ENCODE measurements around the gene CHCHD10.

The CHCHD10 gene

DNA sequence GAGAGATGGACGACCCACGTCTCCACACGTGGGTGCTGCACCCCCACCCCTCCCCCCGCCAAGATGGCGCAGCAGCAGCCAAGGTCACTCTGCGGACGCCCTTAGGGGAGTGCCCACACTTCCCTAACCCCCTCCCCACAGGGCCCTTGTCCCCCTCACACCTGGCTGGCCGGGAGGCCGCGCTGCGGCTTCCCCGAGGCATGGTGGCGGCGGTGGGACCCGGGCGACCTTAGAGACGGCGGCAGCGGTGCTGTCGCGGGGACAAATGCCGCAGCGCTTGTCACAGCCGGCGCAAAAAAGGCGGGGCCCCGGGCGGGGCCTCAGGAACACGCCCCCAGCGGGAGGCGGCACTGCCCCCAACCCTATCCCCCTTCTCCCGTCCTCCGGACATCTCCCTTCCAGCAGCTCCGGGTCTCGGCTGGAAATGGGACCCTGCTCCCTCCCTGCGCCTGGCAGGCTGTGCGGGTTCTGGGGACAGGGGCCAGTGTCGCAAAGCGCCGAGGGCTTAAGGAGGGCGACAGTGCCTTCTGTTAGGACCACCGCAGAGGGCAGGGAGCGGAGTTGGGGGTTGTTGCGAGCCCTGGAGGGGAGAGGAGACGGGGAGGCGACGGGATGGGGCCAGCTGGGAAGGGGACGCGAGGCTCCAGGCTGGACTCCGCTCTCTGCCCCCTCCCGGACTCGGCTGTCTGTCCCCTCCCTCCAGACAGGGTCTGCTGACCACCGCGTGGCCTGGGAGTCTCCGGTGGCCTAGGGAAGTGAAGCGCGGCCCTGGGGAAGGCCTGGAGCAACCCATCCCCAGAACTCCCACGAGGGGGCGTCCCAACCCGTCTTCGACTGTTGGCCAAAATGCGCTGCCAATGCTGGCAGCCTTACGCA, at the start of gene CHCHD10:
CHCHD10 (minus strand) TSS at position 300 of the 876 bp plus-strand sequence; CDS start at position 202, 98 bp downstream.
- Histone ChIP-seq H3K27me3 (ENCODE audit: insufficient read depth, low read length) (no peaks in the 10 kb centered on the region), H3K9me3 (ENCODE audit: low read length) (no peaks in the 10 kb centered on the region), H2AFZ (ENCODE audit: low read depth, low read length) (peak within 1 kb of the TSS; percentile 89), H3K4me1 (ENCODE audit: insufficient read depth, low read length) (peaks cover 19% of the 10 kb centered on the region), H3K36me3 (ENCODE audit: insufficient read depth, low read length) (peaks cover 10% of the 10 kb centered on the region), H3K4me3 (ENCODE audit: low read length) (peak within 1 kb of the TSS; percentile 58)

DNA sequence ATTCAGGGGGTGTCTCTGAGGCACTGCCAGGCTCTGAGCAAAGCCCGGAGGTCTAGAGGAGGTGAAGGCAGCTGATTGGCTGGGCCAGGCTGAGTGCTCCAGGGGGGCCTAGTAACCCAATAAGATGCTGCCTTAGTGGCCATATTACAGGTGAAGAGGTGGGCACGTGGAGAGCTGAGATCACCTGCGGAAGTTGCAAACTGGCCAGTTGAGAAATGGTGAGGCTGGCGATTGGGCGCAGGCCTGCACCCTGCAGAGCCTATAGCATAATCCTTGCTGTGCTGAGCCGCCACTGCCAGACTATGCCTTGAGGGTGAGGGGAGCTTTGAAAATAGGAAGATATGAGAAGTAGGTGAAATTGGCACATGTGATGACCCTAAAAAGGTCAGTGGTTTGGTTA, 49.4 kb upstream of the CHCHD10 start:
- Histone ChIP-seq H3K9me3 (ENCODE audit: low read length) (no peaks in the 10 kb centered on the region), H2AFZ (ENCODE audit: low read depth, low read length) (no peak overlapping the region), H3K27me3 (ENCODE audit: insufficient read depth, low read length) (no peaks in the 10 kb centered on the region), H3K36me3 (ENCODE audit: insufficient read depth, low read length) (peaks cover 84% of the 10 kb centered on the region), H3K4me3 (ENCODE audit: low read length) (no peak overlapping the region), H3K4me1 (ENCODE audit: insufficient read depth, low read length) (no peaks in the 10 kb centered on the region)

DNA sequence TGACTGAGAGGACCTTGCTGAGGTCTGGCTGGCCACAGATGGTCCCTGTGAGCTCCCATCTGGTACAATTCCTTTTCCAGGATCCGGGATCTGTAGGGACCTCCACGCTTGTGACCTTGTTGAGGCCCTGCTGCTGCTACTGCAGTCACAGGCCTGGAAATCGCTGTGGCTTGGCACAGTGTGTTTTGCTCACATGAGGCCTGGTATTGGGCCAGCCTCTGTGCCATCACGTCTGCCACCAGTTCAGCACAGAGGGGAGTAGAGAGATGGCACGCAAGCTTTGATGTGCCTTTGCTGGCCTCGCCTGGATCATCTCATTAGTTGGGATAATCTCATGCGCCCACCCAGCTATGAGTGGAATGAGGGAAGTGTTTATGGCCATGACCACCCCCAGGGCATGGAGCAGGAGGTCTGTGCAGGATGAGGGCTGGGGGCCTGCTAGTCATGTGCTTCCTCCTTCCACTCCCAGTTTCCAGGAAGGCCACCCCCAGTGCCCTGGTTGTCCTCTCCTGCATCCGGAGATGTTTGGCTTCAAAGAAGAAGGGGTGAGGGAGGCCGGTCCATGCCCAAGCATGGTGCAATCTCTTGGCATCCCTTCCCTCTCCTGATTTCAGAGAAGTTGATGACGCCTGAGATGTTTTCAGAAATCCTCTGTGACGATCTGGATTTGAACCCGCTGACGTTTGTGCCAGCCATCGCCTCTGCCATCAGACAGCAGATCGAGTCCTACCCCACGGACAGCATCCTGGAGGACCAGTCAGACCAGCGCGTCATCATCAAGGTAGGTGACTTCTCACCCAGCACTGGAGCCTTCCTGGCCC, 48.6 kb upstream of the CHCHD10 start:
- no peak overlapping the region for H3K4me3 ChIP-seq (ENCODE audit: low read length)
- no peaks in the 10 kb centered on the region for H3K4me1 ChIP-seq (ENCODE audit: insufficient read depth, low read length)
- no peak overlapping the region for H2AFZ ChIP-seq (ENCODE audit: low read depth, low read length)
- no peaks in the 10 kb centered on the region for H3K27me3 ChIP-seq (ENCODE audit: insufficient read depth, low read length)
- H3K9me3 ChIP-seq (ENCODE audit: low read length): no peaks in the 10 kb centered on the region
- peaks cover 85% of the 10 kb centered on the region for H3K36me3 ChIP-seq (ENCODE audit: insufficient read depth, low read length)

DNA sequence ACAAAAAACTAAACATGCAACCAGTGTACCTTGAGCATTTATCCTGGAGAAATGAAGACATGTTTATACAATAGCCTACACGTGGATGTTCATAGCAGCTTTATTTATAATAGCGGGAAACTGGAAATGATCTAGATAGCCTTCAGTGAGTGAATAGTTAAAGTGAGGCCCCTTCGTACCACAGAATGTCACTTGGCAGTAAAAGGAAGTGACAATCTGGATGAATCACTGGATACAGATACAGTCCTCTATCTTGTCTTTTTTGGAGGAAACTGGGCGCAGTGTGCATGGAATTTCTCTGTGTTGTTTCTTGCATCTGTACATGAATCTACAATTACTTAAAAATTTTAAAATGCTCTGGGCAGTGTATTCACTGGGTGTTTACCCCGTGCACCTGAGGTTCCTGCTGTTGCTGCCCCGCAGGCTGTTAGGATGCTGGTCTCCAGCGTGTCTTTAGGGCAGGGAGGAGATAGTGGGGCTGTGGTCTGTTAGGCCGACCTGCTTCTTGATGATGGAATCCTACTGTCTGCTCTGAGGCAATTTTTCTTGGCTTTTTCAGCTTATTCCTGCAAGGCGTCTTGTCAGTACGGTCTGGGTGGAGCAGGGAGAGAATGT, 47.9 kb upstream of the CHCHD10 start:
- Histone ChIP-seq H3K9me3 (ENCODE audit: low read length) (no peaks in the 10 kb centered on the region), H2AFZ (ENCODE audit: low read depth, low read length) (no peak overlapping the region), H3K27me3 (ENCODE audit: insufficient read depth, low read length) (no peaks in the 10 kb centered on the region), H3K4me3 (ENCODE audit: low read length) (no peak overlapping the region), H3K4me1 (ENCODE audit: insufficient read depth, low read length) (no peaks in the 10 kb centered on the region), H3K36me3 (ENCODE audit: insufficient read depth, low read length) (peaks cover 85% of the 10 kb centered on the region)

DNA sequence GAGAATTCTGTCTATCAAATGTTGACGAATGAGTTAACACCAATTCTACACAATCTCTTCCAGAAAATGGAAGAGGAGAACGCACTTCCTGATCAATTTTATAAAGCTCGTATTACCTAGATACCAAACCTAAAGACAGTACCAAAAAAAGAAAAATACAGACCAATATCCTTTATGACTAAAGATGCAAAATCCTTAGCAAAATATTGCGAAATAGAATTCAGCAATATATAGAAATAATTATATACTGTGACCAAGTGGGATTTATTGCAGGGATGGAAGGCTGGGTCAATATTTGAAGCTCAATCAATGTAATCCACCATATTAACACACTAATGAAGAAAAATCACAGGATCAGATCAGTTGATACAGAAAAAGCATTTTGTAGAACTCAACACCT, 44.6 kb upstream of the CHCHD10 start:
- Histone ChIP-seq H3K27me3 (ENCODE audit: insufficient read depth, low read length) (no peaks in the 10 kb centered on the region), H2AFZ (ENCODE audit: low read depth, low read length) (no peak overlapping the region), H3K9me3 (ENCODE audit: low read length) (no peaks in the 10 kb centered on the region), H3K4me1 (ENCODE audit: insufficient read depth, low read length) (no peaks in the 10 kb centered on the region), H3K4me3 (ENCODE audit: low read length) (no peak overlapping the region), H3K36me3 (ENCODE audit: insufficient read depth, low read length) (peaks cover 60% of the 10 kb centered on the region)

DNA sequence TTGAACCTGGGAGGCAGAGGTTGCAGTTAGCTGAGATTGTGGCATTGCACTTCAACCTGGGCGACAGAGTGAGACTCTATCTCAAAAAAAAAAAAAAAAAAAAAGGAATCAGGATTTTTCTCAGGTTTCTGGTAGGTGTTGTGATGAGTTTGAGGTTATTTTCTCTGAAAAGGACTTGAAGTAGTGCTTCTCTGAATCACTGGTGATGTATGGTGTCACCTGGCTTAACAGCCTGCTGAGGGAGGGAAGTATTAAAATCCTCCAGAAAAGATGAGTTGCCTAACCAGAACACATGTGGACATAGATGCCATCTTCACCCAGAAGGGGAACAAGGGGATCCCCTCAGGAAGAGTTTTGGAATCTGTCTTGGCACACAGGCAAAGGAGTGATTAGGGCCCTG, 39.1 kb upstream of the CHCHD10 start:
- no peaks in the 10 kb centered on the region for H3K27me3 ChIP-seq (ENCODE audit: insufficient read depth, low read length)
- no peaks in the 10 kb centered on the region for H3K9me3 ChIP-seq (ENCODE audit: low read length)
- H3K4me3 ChIP-seq (ENCODE audit: low read length): no peak overlapping the region
- peaks cover 66% of the 10 kb centered on the region for H3K36me3 ChIP-seq (ENCODE audit: insufficient read depth, low read length)
- H3K4me1 ChIP-seq (ENCODE audit: insufficient read depth, low read length): no peaks in the 10 kb centered on the region
- H2AFZ ChIP-seq (ENCODE audit: low read depth, low read length): no peak overlapping the region

DNA sequence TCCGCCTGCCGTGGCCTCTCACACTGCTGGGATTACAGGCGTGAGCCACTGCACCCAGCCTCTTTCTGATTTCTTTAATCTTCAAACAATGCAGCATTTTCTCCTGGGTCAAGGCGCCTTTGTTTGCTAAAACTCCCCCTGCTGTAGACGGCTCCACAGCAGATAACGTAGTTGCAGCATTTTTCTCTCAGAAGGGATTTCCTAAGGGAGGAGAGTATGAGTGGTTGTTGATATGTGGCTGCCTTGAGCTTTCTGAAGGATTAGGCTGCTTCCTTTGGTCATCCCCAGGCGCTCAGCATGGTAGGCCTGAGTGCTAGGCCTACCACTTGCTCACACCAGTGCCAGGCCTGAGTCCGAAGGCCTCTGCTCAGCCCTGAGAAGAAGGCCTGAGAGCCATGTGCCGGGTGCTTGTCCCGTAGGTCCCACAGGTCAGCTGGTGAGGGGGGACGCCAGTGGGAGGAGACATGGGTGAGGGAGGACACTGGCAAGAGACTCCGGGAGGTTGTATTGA, 37.1 kb upstream of the CHCHD10 start:
- Histone ChIP-seq H3K27me3 (ENCODE audit: insufficient read depth, low read length) (no peaks in the 10 kb centered on the region), H3K4me1 (ENCODE audit: insufficient read depth, low read length) (no peaks in the 10 kb centered on the region), H3K9me3 (ENCODE audit: low read length) (no peaks in the 10 kb centered on the region), H2AFZ (ENCODE audit: low read depth, low read length) (no peak overlapping the region), H3K36me3 (ENCODE audit: insufficient read depth, low read length) (peaks cover 71% of the 10 kb centered on the region), H3K4me3 (ENCODE audit: low read length) (no peak overlapping the region)

DNA sequence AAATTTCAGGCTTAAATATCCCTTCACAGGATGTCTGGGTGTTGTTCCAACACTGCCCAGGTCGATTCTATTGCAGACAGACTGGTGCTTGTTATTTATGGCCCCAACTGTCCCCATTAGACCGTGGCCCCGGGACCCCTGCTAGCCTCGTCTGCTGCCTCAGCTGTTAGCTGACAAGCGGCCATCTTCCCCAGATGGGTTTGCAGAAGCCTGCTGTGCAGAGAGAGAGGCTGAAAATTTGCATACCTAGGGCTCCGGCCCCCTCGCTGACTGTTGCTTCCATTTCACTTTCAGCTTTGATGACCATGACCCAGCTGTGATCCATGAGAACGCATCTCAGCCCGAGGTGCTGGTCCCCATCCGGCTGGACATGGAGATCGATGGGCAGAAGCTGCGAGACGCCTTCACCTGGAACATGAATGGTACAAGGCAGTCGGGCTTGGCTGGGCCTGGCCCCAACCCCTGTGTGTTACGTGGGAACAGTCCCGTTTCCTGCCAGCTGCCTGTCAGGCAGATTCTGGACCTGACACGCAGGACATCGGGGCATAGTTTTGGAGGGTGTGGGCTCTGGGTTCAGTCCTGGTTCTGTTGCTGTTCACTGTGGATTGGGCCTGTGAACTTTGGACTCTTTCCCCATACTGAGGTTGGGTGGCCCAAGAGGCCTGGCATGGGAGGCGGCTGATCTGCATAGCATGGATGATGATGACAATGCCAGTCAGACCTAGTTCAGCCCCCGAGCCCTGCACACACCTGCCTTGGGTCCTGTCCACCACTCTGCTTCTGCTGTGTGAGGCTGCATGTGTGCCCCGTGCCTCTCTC, 35.4 kb upstream of the CHCHD10 start:
- Histone ChIP-seq H3K36me3 (ENCODE audit: insufficient read depth, low read length) (peaks cover 77% of the 10 kb centered on the region), H3K4me1 (ENCODE audit: insufficient read depth, low read length) (no peaks in the 10 kb centered on the region), H3K27me3 (ENCODE audit: insufficient read depth, low read length) (no peaks in the 10 kb centered on the region), H3K9me3 (ENCODE audit: low read length) (no peaks in the 10 kb centered on the region), H2AFZ (ENCODE audit: low read depth, low read length) (no peak overlapping the region), H3K4me3 (ENCODE audit: low read length) (no peak overlapping the region)

DNA sequence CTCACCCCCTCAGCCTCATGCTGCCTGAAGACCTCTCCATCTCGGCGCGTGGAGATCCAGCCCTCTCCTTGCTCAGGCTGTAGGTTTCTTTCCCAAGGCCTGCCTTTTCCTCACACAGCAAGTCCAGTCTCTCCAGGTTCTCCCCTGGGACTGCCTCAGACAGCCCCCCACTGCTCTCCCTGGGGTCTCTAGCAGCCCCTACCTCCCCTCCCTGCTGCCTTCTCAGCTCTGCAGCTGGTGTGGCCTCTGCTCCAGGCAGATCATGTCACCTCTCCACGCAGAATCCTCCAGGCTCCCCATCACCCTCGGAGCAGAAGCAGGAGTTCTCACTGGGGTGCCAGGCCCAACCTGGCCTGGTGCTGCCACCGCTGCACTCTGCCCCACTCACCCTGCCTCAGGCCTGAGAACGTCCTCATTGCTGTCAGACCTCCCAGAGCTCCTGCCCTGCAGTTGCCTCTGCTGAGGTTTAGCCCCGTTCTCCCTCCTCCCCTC, 34.2 kb upstream of the CHCHD10 start:
- Histone ChIP-seq H3K36me3 (ENCODE audit: insufficient read depth, low read length) (peaks cover 80% of the 10 kb centered on the region), H3K4me1 (ENCODE audit: insufficient read depth, low read length) (no peaks in the 10 kb centered on the region), H3K9me3 (ENCODE audit: low read length) (no peaks in the 10 kb centered on the region), H3K27me3 (ENCODE audit: insufficient read depth, low read length) (no peaks in the 10 kb centered on the region), H3K4me3 (ENCODE audit: low read length) (no peak overlapping the region), H2AFZ (ENCODE audit: low read depth, low read length) (no peak overlapping the region)

DNA sequence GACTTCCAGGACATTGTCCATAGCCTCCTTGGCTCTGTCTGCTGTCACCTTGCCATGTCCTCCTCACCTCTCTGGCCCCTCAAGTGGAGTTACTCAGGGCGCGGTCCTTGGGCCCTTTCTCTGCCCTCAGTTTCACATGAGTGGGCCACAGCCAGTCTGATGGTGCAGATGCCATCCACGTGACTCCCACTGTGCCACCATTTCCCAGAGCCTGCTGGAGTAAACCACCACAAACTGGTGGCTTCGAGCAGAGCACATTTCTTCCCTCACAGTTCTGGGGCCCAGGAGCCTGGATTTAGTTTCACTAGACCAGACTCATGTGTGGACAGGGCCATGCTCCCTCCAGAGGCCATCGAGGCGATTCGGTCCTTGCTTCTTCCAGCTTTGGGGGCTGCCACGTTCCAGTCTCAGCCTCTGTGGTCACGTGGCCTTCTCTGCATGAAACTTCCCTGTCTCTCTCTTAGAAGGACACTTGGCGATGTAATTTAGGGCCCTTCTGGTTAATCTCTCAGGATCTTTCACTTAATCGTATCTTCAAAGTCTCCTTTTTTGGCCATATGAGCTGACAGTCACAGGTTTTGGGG, 33.6 kb upstream of the CHCHD10 start:
- H3K27me3 ChIP-seq (ENCODE audit: insufficient read depth, low read length): no peaks in the 10 kb centered on the region
- no peak overlapping the region for H2AFZ ChIP-seq (ENCODE audit: low read depth, low read length)
- H3K36me3 ChIP-seq (ENCODE audit: insufficient read depth, low read length): peaks cover 78% of the 10 kb centered on the region
- H3K9me3 ChIP-seq (ENCODE audit: low read length): no peaks in the 10 kb centered on the region
- H3K4me1 ChIP-seq (ENCODE audit: insufficient read depth, low read length): no peaks in the 10 kb centered on the region
- H3K4me3 ChIP-seq (ENCODE audit: low read length): no peak overlapping the region

DNA sequence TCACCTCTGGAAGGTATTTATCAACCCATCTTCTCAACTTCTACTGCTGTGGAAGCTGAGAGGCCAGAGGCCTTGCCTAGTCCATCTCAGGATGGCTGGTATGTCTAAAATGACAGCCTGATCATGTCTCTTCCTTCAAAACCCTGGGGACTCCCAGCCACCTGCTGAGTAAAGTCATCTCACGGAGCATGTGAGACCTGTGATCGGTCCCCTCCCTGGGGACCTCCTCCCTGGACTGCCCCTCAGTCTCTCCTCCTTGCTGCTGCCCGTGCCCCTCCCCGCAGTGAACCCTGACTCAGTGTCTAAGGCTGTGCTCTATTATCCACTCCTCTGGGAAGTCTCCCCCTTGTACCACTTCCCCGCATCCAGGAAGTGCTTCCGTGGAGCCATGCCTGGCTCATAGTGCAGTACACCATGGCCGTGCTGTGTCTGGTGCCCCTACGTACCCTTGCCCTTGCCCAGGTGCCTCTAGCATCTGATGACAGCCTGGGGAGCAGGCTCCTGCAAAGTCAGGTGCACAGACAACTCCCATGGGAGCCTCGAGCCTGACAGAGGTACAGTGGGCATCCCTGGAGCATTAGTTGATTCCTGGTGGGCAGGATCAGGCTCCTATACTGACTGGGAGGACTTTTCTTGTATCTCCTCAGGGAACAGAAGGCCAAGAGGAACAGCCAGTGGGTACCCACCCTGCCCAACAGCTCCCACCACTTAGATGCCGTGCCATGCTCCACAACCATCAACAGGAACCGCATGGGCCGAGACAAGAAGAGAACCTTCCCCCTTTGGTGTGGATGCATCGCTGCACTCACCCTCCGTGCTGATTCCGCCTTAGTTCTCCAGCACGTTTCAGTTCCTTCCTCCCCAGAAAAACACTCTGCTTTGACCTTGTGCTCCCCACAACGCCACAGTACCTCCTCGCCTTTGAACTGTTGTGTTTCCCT, 32.8 kb upstream of the CHCHD10 start:
- H3K27me3 ChIP-seq (ENCODE audit: insufficient read depth, low read length): no peaks in the 10 kb centered on the region
- no peaks in the 10 kb centered on the region for H3K4me1 ChIP-seq (ENCODE audit: insufficient read depth, low read length)
- H3K4me3 ChIP-seq (ENCODE audit: low read length): no peak overlapping the region
- no peak overlapping the region for H2AFZ ChIP-seq (ENCODE audit: low read depth, low read length)
- no peaks in the 10 kb centered on the region for H3K9me3 ChIP-seq (ENCODE audit: low read length)
- peaks cover 76% of the 10 kb centered on the region for H3K36me3 ChIP-seq (ENCODE audit: insufficient read depth, low read length)
